ENCODE data around the gene FMNL1.
A peak's percentile ranks its signal among the peaks of the same experiment; 100 is the strongest.
"Not testable (repeated sequence)": the region's sequence is repeated elsewhere in the genome, so short reads cannot be mapped to it uniquely, and the experiment has no call there.

The FMNL1 gene

GRCh38 chr17:45236282-45236606 lies 14.6 kb downstream of the FMNL1 start:
- DNase-seq: no peak

- no peak for DNase-seq
These were observed 16.0 kb downstream of the FMNL1 start for GRCh38 chr17:45237686-45238085.

- no peak for DNase-seq
These were observed 16.6 kb downstream of the FMNL1 start for GRCh38 chr17:45238155-45238774.

GRCh38 chr17:45240905-45241327 lies 19.2 kb downstream of the FMNL1 start:
- DNase-seq: no peak

GRCh38 chr17:45241328-45242028 lies 19.8 kb downstream of the FMNL1 start:
- DNase-seq: peak; percentile 49

- DNase-seq: no peak
These were observed 20.3 kb downstream of the FMNL1 start for GRCh38 chr17:45242029-45242414.

GRCh38 chr17:45243750-45244149 lies 22.1 kb downstream of the FMNL1 start:
- no peak for DNase-seq

GRCh38 chr17:45244725-45245656 lies 23.3 kb downstream of the FMNL1 start:
- no peak for DNase-seq

GRCh38 chr17:45246338-45246737 lies 24.7 kb downstream of the FMNL1 start:
- DNase-seq: no peak

- peak; percentile 39 for DNase-seq
These were observed 25.3 kb downstream of the FMNL1 start for GRCh38 chr17:45246861-45247428.

GRCh38 chr17:45247429-45248131 lies 25.9 kb downstream of the FMNL1 start:
- peak; percentile 98 for DNase-seq

GRCh38 chr17:45248132-45248957 lies 26.7 kb downstream of the FMNL1 start:
- DNase-seq: peak; percentile 62

- no peak for DNase-seq
These were observed 30.2 kb downstream of the FMNL1 start for GRCh38 chr17:45251931-45252330.

GRCh38 chr17:45253237-45253636 lies 31.6 kb downstream of the FMNL1 start:
- DNase-seq: not testable (repeated sequence)

GRCh38 chr17:45253879-45254278 lies 32.2 kb downstream of the FMNL1 start:
- DNase-seq: no peak

GRCh38 chr17:45255358-45255757 lies 33.7 kb downstream of the FMNL1 start:
- no peak for DNase-seq

GRCh38 chr17:45256114-45256966 lies 34.7 kb downstream of the FMNL1 start:
- no peak for DNase-seq

- no peak for DNase-seq
These were observed 35.4 kb downstream of the FMNL1 start for GRCh38 chr17:45257115-45257514.

- DNase-seq: no peak
These were observed 37.3 kb downstream of the FMNL1 start for GRCh38 chr17:45258981-45259380.

- DNase-seq: no peak
These were observed 38.6 kb downstream of the FMNL1 start for GRCh38 chr17:45260204-45260783.

All from DMS79 (cell line).